WERI-Rb-1 (cell line): ENCODE measurements around the gene CYP26A1.

ENCODE experiments used
- DNase-seq: peaks from one replicate; pipeline ENCODE4 v3.0.0-alpha.2; 2020
- H3K27ac ChIP-seq: fragments of 250-450 bp; sonication (Bioruptor Pico); 2 replicates; pipeline ENCODE4 v1.5.1; 2020; ENCODE audit warnings: mild to moderate bottlenecking, moderate library complexity
- H3K27me3 ChIP-seq: fragments of 250-450 bp; sonication (Bioruptor Pico); 2 replicates; pipeline ENCODE4 v1.5.1; 2021; ENCODE audit warnings: mild to moderate bottlenecking, low read depth, moderate library complexity; ENCODE audit not compliant: insufficient read depth, severe bottlenecking
- H3K36me3 ChIP-seq: fragments of 250-450 bp; sonication (Bioruptor Pico); 2 replicates; pipeline ENCODE4 v1.5.1; 2020; ENCODE audit warnings: mild to moderate bottlenecking, moderate library complexity
- H3K4me3 ChIP-seq: 2 replicates; pipeline ENCODE4 v1.5.1; 2011; ENCODE audit warnings: low read depth, mild to moderate bottlenecking, control low read depth, low read length
- H3K9me3 ChIP-seq: fragments of 250-450 bp; sonication (Bioruptor Pico); 2 replicates; pipeline ENCODE4 v1.5.1; 2021; ENCODE audit warnings: mild to moderate bottlenecking, moderate library complexity; ENCODE audit not compliant: severe bottlenecking
- CTCF ChIP-seq: IDR thresholded peaks from 2 replicates; pipeline ENCODE4 v1.5.1; 2011; ENCODE audit warnings: low read depth, mild to moderate bottlenecking, control low read depth, inconsistent platforms, low read length

CYP26A1 gene

GRCh38 chr10:93063144-93063976, 10.3 kb upstream of the CYP26A1 start:
- no peak for TF ChIP-seq CTCF
- no peak for DNase-seq
- Histone ChIP-seq H3K4me3 (no peak overlapping the region), H3K27me3 (peaks cover 13% of the 10 kb centered on the region), H3K9me3 (no peaks in the 10 kb centered on the region), H3K27ac (no peak overlapping the region), H3K36me3 (peaks cover 4% of the 10 kb centered on the region; the same call in 1 of the 2 replicates)

- peaks cover 20% of the 10 kb centered on the region for H3K27me3 ChIP-seq
- peaks cover 1% of the 10 kb centered on the region; the same call in 1 of the 2 replicates for H3K36me3 ChIP-seq
- H3K27ac ChIP-seq: no peak overlapping the region
- H3K9me3 ChIP-seq: no peaks in the 10 kb centered on the region
- TF ChIP-seq CTCF: no peak
- no peak for DNase-seq
- no peak overlapping the region for H3K4me3 ChIP-seq
Measured at GRCh38 chr10:93063977-93064660, 9.6 kb upstream of the CYP26A1 start.

- Histone ChIP-seq H3K36me3 (no peaks in the 10 kb centered on the region), H3K4me3 (no peak overlapping the region), H3K27ac (no peak overlapping the region), H3K27me3 (peaks cover 29% of the 10 kb centered on the region), H3K9me3 (no peaks in the 10 kb centered on the region)
- no peak for DNase-seq
- TF ChIP-seq CTCF: no peak
Measured at GRCh38 chr10:93064874-93065660, 8.6 kb upstream of the CYP26A1 start.

- TF ChIP-seq CTCF: no peak
- no peak for DNase-seq
Measured at GRCh38 chr10:93065675-93066543, 7.8 kb upstream of the CYP26A1 start.

GRCh38 chr10:93066544-93066913, 7.2 kb upstream of the CYP26A1 start:
- Histone ChIP-seq H3K27ac (no peak overlapping the region), H3K4me3 (no peak overlapping the region), H3K36me3 (no peaks in the 10 kb centered on the region), H3K9me3 (no peaks in the 10 kb centered on the region), H3K27me3 (peaks cover 40% of the 10 kb centered on the region)
- TF ChIP-seq CTCF: no peak
- DNase-seq: no peak

More at GRCh38 chr10:93065675-93066543, 7.8 kb upstream of the CYP26A1 start:
- Histone ChIP-seq H3K36me3 (no peaks in the 10 kb centered on the region), H3K27me3 (peaks cover 37% of the 10 kb centered on the region), H3K27ac (no peak overlapping the region), H3K4me3 (no peak overlapping the region), H3K9me3 (no peaks in the 10 kb centered on the region)
